Endothelial cell of umbilical vein (primary cell): Measurements from ENCODE around the gene TIGD1.

ENCODE experiments used
- EZH2 ChIP-seq: IDR thresholded peaks from 2 replicates; pipeline ENCODE4 v1.6.1; 2012; ENCODE audit warnings: borderline replicate concordance, low read depth, mild to moderate bottlenecking, moderate library complexity, low read length, inconsistent platforms; ENCODE audit not compliant: severe bottlenecking
- POLR2A ChIP-seq: IDR thresholded peaks from 2 replicates; pipeline ENCODE4 v1.6.1; 2012; ENCODE audit warnings: low read depth, mild to moderate bottlenecking, control low read depth, low read length
- TF ChIP-seq, protein P1 (sequence below): IDR thresholded peaks from 2 replicates; pipeline ENCODE4 v1.6.1; 2011; ENCODE audit not compliant: insufficient read depth, insufficient read length

DNA sequence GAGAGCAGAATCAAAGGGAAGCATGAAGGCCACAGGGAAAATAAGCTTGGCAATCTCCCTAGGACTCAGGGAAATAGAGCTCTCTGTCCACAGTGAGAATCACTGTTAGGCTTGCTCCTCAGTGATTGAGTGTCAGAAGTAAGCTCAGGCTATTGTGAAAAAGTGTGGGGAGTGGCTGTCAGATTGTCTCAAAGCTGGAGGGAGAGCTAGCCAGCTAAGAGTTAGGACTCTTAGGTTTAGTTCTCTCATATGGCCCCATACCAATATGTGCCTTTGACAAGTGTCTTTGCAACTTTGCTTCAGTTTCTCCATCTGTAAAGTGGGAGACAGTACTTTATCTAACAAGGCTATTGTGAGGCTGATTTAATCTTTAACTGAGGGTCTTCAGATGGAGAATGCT is 17.4 kb upstream of the TIGD1 start:
- TF ChIP-seq EZH2 (no peak), POLR2A (no peak)
- TF ChIP-seq, protein P1, sequence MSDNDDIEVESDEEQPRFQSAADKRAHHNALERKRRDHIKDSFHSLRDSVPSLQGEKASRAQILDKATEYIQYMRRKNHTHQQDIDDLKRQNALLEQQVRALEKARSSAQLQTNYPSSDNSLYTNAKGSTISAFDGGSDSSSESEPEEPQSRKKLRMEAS: no peak
